Measurements from ENCODE around the gene TMC8.

DNA sequence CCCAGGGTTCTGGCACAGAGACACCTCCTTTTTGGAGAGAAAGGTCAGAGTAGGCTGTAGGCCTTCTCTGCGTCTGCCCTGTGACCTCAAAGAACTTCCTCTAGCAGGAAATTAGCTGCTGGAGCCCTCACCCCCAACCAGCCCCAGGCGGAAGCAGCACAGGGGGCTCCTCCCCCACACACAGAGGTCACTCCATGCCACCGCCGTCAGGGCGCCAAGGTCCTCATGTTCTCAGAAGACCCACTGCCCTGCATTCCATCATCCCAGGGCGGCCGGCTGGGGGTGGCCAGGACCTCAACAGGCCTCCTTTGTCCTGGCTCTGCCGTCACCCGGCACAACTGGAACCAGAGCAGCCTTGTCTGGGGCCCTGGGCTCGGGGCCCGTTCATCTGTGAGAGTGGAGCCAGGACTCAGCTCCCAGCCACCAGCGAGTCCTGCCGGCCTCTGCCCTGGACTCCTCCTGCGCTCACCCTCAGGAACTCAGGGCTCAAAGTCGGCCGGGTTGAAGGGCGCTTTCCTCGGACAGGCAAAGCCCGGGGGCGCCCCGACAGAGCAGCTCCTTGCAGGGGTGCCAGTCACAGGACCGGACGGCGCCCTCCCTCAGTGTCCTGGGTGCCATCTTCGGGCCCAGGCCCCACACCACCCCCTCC, 3.2 kb upstream of the TMC8 start:
- TF ChIP-seq, protein P1, sequence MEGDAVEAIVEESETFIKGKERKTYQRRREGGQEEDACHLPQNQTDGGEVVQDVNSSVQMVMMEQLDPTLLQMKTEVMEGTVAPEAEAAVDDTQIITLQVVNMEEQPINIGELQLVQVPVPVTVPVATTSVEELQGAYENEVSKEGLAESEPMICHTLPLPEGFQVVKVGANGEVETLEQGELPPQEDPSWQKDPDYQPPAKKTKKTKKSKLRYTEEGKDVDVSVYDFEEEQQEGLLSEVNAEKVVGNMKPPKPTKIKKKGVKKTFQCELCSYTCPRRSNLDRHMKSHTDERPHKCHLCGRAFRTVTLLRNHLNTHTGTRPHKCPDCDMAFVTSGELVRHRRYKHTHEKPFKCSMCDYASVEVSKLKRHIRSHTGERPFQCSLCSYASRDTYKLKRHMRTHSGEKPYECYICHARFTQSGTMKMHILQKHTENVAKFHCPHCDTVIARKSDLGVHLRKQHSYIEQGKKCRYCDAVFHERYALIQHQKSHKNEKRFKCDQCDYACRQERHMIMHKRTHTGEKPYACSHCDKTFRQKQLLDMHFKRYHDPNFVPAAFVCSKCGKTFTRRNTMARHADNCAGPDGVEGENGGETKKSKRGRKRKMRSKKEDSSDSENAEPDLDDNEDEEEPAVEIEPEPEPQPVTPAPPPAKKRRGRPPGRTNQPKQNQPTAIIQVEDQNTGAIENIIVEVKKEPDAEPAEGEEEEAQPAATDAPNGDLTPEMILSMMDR (IDR thresholded peaks at IDR 0.05), result no peak
- no peak for TF ChIP-seq POLR2A (IDR thresholded peaks at IDR 0.05)
